Measurements from ENCODE around the gene KLK14.

DNA sequence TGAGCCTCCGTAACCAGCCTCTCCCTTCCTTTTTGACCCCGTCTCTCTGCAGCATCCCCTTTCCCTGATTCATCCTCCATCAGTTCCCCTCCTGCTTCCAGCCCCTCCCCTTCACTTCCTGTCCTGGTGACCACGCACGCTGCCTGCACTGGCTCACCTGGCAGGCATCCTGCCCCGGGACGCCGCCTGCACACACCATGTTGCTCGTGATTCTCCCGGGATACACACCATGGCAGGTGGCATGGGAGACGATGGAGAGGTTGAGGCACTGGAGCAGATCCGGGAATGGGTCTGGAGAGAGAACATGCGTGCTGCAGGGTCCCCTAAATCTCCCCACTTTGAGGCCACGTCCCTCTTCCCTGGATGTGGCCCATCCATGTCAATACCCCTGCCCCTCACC is 52.1 kb downstream of the KLK14 start:
- no peak for TF ChIP-seq POLR2A (IDR thresholded peaks at IDR 0.05; ENCODE audit: low read length)
- no peak for TF ChIP-seq GATA1 (IDR thresholded peaks at IDR 0.05; ENCODE audit: low read depth, low read length)
